HG02973 (cell line): ENCODE measurements around the gene FSD2.
A peak's percentile ranks its signal among the peaks of the same experiment; 100 is the strongest.
"Not testable (repeated sequence)": the region's sequence is repeated elsewhere in the genome, so short reads cannot be mapped to it uniquely, and the experiment has no call there.

Source experiments
- ATAC-seq: cut with Tn5 transposase; IDR thresholded peaks from one replicate; pipeline ENCODE4 v1.9.1; 2021; ENCODE audit warnings: moderate library complexity; ENCODE audit not compliant: unreplicated experiment

Gene FSD2

DNA sequence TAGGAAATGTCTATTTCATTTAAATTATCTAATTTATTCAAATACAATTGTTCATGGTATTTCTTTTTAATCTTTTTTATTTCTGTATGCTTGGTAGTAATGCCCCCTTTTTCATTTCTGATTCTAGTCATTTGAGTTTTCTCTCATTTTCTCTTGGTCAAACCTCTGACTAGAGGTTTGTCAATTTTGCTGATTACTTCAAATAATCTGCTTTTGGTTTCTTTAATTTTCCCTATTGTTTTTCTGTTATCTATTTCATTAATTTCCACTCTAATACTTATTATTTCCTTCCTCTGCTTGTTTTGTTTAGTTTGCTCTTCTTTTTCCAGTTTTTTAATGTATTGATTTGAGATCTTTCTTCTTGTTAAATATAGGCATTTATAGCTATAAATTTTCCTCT is 12.1 kb downstream of the FSD2 start:
- no peak for ATAC-seq

DNA sequence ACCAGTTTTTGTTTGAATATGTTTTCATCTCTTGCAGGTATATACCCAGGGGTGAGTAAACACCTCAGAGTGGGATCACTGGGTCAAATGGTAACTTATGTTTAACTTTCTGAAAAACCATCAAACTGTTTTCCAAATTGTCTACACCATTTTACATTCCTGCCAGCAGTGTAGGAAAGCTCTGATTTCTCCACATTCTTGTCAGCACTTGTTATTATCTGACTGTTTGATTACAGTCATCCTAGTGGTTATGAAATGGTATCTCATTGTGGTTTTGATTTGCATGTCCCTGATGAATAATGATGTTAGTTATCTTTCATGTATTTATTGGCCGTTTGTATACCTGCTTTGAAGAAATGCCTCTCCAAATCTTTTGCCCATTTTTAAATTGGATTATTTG is 13.8 kb downstream of the FSD2 start:
- no peak for ATAC-seq

DNA sequence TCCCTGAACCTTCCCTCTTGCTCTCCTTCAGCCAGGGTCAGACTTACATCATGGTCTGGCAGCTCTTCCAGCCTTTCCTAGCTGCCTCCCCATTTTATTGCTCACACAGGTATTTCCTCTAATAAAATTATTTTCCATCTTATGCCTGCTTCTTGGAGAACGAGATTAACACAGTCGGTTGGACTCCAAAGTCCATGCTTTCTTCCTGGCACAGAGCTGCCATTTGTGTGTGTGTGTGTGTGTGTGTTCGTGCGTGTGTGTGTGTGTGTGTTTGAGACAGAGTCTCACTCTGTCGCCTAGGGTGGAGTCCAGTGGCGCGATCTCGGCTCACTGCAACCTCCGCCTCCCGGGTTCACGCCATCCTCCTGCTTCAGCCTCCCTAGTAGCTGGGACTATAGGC is 15.5 kb downstream of the FSD2 start:
- ATAC-seq = no peak

DNA sequence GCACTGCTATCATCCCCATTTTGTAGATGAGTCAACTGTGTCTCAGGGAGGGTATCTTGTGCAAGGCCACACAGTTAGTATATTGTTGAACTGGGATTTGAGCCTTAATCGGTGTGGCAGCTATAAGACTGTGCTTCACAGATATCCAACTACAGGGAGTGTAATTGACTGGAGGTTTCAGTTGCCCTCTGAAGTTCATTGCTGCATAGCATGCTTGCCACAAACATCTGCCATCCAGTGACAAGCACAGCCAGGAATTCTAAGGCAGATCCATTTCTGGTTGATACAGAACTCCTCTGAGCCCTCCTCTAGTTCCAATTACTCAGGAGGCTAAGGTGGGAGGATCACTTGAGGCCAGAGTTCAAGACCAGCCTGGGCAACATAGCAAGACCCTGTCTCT is 16.4 kb downstream of the FSD2 start:
- no peak for ATAC-seq

DNA sequence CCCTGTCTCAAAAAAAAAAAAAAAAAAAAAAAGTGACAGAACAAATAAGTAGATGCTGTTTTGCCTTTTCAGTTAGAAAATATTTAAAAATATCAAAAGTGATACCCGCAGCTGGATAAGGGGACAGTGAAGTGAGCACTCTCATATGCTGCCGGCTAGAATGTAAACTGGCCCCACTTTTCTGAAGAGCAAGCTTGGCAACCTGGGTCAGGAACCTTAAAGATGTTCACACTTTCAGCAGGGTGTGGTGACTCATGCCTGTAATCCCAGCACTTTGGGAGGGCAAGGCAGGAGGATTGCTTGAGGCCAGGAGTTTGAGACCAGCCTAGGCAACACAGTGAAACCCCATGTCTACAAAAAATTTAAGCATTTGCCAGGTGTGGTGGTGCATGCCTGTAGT is 17.4 kb downstream of the FSD2 start:
- ATAC-seq = no peak

DNA sequence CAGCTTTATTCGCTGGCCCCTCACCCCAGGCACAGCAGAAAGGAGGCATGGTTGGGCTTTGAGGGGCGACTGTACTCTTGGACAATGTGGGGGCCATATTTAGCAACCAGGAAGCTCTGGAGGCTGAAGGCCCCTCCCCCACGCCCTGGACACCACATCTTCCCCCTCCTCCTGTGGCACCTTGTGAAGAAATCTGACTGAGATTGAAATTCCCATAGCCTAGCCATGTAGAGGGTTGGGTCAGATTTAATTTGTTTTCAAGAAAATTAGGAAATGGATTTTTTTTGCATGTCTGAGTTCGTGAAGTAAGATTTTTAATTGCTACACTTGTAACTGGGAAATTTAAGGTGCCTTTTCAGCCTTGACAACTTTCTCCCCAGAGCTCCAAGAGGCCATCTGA is 24.5 kb downstream of the FSD2 start:
- ATAC-seq = no peak

DNA sequence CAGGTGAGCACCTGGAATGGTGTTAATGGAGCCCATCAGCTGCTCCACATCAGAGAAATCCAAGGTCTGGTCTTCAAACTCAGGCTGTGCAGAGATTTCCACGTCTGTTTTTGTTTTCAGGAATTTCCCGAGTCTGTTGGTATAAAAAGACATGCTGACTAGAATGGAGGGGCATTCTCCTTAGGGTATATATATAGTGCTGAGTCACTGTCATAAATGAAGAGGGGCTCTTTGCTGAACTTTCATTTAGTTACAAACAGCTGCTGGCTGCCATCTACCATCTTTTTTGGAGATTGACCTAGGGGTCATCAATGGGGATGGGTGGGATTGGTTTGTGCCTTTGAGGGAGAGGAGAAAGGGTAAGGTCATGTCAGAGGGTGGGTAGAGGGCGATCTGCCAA is 27.1 kb downstream of the FSD2 start:
- ATAC-seq = no peak

DNA sequence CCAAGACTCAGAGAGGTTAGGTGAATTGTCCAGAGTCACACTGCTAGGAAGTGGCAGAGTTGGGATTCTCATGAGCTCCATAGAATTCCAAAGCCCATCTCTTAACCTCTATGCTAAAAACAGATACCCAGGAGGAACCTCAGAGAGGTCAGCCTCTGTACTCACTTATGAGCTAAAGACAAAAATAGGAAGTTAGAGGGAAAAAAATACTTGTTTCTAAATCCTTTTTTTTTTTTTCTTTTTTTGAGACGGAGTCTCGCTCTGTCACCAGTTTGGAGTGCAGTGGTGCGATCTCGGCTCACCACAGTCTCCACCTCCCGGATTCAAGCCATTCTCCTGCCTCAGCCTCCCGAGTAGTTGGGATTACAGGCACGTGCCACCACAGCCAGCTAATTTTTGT is 31.4 kb downstream of the FSD2 start:
- no peak for ATAC-seq

DNA sequence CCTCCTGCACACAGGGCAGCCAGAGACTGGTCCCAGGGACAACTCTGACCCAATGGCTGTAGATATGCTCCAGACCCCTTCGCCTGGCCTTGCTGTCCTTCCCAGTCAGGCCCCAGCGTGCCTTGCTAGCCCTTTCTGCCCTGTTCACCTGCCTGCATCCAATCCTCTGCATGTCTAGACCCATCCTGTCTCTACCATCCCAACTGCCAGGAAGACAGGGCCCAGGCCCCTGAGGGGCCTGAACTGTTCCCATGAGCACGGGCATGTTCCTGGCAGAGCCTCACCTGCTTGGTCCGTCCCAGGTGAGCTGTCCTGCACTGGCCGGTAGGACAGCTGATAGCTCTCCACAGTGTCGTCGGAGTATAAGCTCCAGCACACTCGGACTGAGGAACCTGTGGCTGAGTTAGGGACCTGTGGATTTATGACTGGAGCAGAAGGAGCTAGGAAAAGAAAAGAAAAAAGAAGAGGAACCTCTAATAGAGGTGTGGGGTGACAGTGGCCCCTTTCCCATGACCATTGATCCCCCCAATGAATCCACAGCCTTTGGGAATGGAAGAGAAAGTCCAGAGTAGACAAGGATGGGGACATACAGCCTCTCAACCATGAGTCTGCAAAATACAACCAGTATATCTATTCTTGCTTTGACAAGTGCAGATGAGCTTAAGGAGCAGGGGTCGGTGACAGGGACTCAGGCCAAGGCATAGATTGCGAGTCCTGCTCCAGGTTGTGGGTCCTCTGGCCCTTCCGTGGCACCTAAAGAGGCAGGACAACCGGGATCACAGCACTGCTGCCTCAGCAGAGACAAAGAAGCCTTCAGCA is 33.9 kb downstream of the FSD2 start:
- no peak for ATAC-seq

DNA sequence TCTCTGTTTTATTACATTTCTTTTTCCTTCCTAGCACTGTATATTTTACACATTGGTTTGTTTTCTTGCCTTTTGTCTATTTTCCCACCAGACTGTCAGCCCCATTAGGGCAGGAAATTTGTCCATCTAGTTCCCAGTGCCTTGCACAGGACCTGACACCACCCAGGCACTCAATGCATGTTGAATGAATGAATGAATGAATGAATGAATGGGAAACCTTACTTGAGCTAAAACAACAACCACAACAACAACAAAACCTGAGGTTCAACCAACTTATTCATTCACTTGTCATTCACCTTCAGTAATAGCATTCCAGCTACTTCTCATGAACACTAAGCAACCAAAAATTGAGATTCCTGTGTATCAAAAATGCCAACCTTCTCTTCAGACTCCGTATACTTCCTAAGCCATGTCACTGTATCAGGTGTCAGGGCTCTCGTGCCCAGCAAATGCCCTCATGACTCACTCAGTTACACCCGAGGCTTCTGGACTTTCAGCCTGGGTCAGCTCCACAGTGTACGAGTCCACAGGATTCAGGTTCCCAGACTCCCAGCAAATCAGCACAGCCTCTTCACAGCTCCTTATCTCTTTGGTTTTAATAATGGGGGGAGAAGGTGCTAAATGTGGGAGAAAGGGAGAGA is 37.3 kb downstream of the FSD2 start:
- no peak for ATAC-seq

DNA sequence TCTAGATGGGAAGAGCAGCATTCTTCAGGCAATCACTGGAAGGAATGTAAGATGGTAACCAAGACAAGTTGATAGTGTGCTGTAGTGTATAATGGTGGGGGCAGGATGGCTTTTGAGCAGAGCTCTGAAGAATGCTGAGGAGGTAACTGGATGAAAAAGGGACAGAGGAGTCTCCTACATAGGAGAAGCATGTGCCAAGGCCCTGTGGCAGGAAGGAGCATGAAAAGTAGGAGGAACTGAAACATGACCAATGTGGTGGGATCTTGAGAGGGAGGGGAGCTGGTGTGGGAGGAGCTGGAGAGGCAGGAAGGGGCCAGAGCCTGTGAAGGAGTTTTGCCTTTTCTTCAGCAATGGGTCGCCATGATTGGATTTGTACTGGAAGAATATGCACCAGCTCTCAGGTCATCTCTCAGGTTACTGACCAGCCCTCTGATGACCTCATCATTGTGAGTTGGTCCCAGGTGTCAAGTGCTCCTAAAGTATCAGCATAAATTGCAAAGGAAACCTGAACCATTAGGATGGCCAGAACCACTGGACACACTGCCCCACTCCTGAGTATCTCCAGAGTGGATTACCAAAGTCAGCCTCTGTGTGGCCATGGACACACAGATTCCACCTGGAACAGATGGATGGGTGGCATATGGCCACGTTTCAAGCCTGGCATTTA is 38.6 kb downstream of the FSD2 start:
- no peak for ATAC-seq

DNA sequence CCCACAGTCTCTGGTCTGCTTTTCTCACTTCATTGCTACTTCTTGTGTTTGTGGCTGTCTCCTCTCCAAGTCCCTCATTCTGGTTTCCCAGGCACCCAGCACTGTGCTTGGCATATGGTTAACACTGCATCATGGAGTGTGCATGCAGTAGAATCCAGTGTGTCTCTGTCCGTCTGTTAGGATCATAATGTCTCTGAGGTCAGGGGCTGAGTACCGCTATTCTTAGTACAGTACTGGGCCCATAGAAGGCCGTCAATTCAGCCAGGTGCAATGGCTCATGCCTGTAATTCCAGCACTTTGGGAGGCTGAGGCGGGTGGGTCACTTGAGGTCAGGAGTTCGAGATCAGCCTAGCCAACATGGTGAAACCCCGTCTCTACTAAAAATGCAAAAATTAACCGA is 39.7 kb downstream of the FSD2 start:
- ATAC-seq = not testable (repeated sequence)

DNA sequence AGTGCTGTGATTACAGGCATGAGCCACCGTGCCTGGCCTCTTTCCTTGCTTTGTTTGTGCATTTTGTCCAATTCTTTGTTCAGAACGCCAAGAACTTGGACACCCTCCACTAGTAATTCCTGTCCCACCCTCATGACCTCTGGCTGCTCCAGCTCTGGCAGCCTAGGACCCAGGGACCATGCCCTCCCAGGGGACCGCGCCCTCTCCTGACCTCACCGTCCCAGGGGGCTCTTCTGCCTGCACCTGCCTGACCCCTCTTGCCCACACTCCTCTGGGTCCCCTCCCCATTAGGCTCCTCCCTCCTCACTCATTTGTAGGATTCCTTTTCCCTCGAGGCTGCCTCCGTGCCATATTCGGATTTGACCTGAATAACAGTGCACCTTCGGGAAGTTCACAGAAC is 41.1 kb downstream of the FSD2 start:
- ATAC-seq = no peak

DNA sequence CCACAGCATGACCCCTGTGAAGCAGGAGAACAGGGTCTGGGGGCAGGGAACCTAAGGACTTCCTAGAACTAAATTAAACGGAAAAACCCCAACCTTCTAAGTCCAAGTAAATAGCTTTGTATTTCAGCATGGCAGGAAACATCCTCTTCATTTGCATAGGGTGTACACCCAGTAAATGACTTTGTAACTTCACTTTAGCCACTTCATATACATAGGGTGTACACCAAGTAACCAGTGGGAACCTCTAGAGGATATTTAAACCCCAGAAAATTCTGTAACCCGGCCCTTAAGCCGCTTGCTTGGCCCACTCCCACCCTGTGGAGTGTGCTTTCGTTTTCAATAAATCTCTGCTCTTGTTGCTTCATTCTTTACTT is 41.8 kb downstream of the FSD2 start:
- no peak for ATAC-seq

DNA sequence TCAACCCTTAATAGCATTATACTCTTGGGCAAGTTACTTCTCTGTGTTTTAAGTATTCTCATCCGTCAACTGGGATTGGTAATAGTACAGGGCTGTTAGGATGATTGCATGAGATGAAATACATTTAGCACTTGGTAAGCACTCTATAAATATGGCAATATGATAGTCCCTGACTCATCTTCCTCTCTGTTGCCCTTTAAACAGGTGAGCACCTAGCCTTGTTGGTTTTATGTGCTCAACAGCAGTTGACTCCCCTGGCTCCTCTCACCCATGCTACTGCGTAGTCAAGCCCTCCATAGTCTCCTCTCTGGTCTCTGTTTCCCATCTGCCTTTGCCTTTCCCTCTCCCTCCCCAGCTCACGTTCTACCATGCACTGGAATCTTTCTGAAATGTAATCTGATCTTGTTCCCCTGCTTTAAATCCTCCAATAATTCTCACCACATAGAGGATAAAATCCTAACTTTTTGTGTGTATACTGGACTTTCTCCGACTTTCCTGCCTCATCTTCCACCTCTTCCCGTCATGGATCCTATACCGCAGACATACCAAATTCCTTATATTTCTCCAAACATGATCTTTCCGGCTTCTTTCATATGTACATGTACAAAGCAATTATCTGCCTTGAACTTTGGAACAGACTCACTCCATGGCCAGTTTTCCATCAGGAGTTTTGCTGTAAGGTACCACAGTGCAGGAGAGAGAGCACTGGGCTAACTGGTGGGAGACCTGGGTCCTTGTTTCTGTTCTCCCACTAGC is 42.3 kb downstream of the FSD2 start:
- ATAC-seq = no peak

DNA sequence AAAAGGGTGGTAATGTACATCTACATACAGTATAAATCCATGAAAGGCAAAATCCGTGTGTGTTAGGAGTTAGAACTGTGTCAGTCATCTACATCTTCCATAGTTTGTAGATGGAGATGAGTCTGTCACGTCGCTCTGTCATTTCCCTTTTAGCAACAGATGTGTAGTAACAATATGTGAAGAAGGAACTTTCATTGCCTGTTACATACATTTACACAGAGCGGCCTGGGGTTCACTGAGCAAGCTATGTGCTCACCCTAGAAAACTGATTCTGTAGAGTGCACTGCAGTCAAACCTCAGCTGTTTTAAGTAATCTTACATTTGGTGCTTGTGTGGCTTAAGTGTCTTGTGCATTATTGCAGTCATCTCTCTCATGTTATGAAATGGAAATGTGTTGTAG is 54.6 kb downstream of the FSD2 start:
- ATAC-seq = no peak

DNA sequence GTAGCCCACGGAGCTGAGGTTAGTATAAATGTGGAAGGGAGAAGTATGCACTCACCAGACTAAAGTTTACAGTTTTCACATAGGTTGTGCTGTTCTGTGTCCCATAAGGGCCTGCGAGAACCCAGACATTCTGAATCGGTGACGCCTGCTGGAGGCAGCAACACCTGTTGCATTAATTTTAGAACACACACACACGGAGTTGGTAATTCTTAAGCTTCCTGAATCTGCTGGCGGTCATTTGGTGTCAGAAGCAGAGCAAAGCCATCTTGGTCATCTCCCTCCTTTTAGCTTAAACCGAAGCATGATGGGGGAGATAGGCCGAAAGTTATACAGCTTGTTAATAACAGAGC is 55.1 kb downstream of the FSD2 start:
- peak; percentile 33 for ATAC-seq

DNA sequence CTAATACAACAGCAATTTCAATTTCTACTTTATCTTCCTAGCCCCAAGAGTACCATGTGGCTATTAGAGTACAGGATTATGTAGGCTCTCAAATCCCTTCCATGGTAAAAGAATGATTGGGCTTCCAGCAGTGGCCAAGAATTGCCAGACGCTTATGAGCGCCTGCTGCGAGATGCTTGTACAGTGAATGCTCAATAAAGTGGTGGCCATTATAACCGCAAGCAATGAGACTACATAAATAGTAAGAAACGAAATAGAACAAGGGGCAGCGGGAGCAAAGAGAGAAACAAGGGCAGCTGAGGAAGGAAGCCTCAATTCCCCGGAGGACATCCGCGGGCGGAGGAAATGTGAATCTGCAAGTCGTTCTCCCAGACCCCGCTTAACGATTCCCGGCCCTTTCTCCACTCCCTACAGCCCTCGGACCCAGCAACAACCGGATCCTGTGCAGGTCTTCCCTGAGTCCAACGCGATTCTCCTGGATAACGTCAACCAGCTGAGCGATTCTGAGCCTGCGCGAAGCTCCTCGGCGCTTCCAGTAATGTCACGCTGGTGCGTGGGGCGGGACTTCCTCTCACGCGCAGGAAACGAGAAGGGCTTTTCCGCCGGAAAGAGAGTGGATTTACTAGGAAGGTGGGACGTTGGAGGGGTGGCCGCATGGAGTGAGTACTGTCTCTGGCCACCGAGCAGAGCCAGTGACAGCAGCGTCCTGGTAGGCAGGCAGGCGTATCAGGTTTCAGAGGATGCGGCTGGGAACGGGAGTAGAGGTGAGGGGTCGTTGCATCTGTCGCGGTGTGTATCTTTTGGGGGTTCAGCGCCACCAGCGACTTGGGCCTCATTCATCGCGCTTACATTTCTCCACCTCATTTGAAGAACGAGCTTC is 55.7 kb downstream of the FSD2 start:
- ATAC-seq = peak; percentile 83

DNA sequence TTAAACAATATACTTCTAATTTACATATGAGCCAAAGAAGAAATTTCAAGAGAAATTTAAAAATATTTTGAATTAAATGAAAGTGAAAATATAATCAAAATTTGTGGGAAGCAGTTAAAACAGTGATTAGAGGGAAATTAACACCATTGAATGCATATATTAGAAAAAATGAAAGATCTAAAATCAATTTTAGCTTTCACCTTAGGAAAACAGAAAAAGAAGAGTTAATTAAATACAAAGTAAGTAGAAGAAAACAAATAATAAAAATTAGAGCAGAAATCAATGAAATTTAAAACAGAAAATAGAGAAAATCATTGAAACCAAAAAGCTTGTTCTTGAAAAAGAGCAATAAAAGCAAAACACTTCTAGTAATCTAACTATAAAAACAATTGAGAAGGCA is 57.6 kb downstream of the FSD2 start:
- no peak for ATAC-seq

DNA sequence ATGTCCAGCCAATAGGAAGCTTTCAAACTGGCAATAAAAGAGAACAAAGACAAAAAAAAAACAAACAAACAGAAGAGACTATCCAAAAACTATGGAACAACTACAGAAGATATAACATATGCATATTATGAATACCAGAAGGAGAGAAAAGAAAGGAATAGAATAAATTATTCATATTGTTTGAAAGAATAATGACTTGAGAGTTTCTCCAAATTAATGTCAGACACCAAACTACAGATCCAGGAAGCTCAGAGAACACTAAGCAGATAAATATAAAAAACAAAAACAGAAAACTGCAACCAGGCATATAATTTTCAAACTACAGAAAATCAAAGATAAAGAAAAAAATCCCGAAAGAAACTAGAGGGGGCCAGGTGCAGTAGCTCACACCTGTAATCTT is 62.1 kb downstream of the FSD2 start:
- no peak for ATAC-seq

DNA sequence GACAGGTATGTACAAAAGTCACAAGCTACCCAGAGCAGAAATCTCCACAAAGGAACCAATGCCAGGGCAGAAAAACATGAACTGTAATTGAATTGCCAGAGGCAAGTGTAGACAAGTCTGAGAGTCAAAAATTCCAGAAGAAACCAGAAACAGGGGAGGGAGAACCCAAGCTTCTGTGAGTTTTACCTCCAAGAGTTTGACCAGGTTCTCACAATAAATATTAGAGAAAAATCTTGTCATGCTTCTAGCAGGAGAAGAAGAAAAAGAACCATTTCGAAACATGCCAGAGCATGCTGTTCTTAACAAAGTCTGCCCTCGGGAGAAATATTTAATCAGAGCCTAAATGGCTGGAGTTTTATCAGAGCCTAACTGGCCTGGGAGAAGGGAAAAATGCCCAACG is 63.7 kb downstream of the FSD2 start:
- no peak for ATAC-seq
